ENCODE results near the gene PHF20. TPM values are rescaled to one million over a fixed set of nuclear protein-coding genes. Genes with fewer than 3 reads are reported as not detected.
"Not testable (repeated sequence)": the region's sequence is repeated elsewhere in the genome, so short reads cannot be mapped to it uniquely, and the experiment has no call there.

The PHF20 gene
- total and polyA plus RNA-seq, 4 donors: 17.5 to 51.5 (median 32.6) TPM

GRCh38 chr20:35849706-35850105 is 77.9 kb downstream of the PHF20 start:
- H3K36me3 ChIP-seq (ENCODE audit: control insufficient read depth in 4 of 4, insufficient read depth in 4 of 4, low read length in 4 of 4): peaks cover 3 to 18% (median 10%) of the 10 kb centered on the region in 4 donors
- no peak for ATAC-seq (ENCODE audit: insufficient read depth, low FRiP score)
- TF ChIP-seq CTCF (IDR thresholded peaks at IDR 0.05; ENCODE audit: control extremely low read depth, extremely low read depth): no peak

GRCh38 chr20:35851659-35852058 is 79.8 kb downstream of the PHF20 start:
- H3K27ac ChIP-seq (ENCODE audit: low read depth in 1 of 2, low read length in 1 of 2); DNase-seq; H3K27me3 ChIP-seq (ENCODE audit: control insufficient read depth in 3 of 3, insufficient read depth in 3 of 3, low read length in 2 of 3); H3K9ac ChIP-seq (ENCODE audit: insufficient read depth in 1 of 2, low read length in 2 of 2); H3K4me1 ChIP-seq (ENCODE audit: control insufficient read depth in 5 of 5, insufficient read depth in 5 of 5, low read length in 5 of 5); H3K4me3 ChIP-seq; H3K9me3 ChIP-seq (ENCODE audit: control insufficient read depth in 4 of 4, insufficient read depth in 3 of 4, low read length in 3 of 4); ATAC-seq (ENCODE audit: insufficient read depth, low FRiP score): not testable (repeated sequence)
- 50 to 85% methylated on average over 8 of the region's 8 CpGs for WGBS, 2 donors
- H3K36me3 ChIP-seq (ENCODE audit: control insufficient read depth in 4 of 4, insufficient read depth in 4 of 4, low read length in 4 of 4): peaks cover 3 to 10% (median 4%) of the 10 kb centered on the region in 4 donors

More at GRCh38 chr20:35849706-35850105, 77.9 kb downstream of the PHF20 start:
- 27 to 53% methylated on average over 4 of the region's 4 CpGs for WGBS, 2 donors
- Histone ChIP-seq H3K9ac (ENCODE audit: insufficient read depth in 1 of 2, low read length in 2 of 2) (no peak overlapping the region), H3K9me3 (ENCODE audit: control insufficient read depth in 4 of 4, insufficient read depth in 3 of 4, low read length in 3 of 4) (no peaks in the 10 kb centered on the region), H3K27me3 (ENCODE audit: control insufficient read depth in 3 of 3, insufficient read depth in 3 of 3, low read length in 2 of 3) (no peaks in the 10 kb centered on the region), H3K4me1 (ENCODE audit: control insufficient read depth in 5 of 5, insufficient read depth in 5 of 5, low read length in 5 of 5) (peaks cover 0 to 1% (median 0%) of the 10 kb centered on the region in 5 donors), H3K4me3 (no peak overlapping the region), H3K27ac (ENCODE audit: low read depth in 1 of 2, low read length in 1 of 2) (no peak overlapping the region)
- DNase-seq: no peak

GRCh38 chr20:35854713-35855348 is 83.0 kb downstream of the PHF20 start:
- no peak for ATAC-seq (ENCODE audit: insufficient read depth, low FRiP score)
- no peaks in the 10 kb centered on the region for H3K9me3 ChIP-seq (ENCODE audit: control insufficient read depth in 4 of 4, insufficient read depth in 3 of 4, low read length in 3 of 4)
- H3K9ac ChIP-seq (ENCODE audit: insufficient read depth in 1 of 2, low read length in 2 of 2): no peak overlapping the region
- H3K36me3 ChIP-seq (ENCODE audit: control insufficient read depth in 4 of 4, insufficient read depth in 4 of 4, low read length in 4 of 4): peaks cover 0 to 9% (median 5%) of the 10 kb centered on the region in 4 donors
- H3K4me3 ChIP-seq: no peak overlapping the region
- no peak overlapping the region for H3K27ac ChIP-seq (ENCODE audit: low read depth in 1 of 2, low read length in 1 of 2)
- WGBS, 2 donors: 78 to 85% methylated on average over 2 of the region's 2 CpGs
- no peak for TF ChIP-seq CTCF (IDR thresholded peaks at IDR 0.05; ENCODE audit: control extremely low read depth, extremely low read depth)
- H3K27me3 ChIP-seq (ENCODE audit: control insufficient read depth in 3 of 3, insufficient read depth in 3 of 3, low read length in 2 of 3): no peaks in the 10 kb centered on the region
- DNase-seq: peak in 2 of 3 donors; percentile 21 to 42
- peaks cover 0 to 5% (median 0%) of the 10 kb centered on the region in 5 donors for H3K4me1 ChIP-seq (ENCODE audit: control insufficient read depth in 5 of 5, insufficient read depth in 5 of 5, low read length in 5 of 5)

- H3K4me3 ChIP-seq; H3K9me3 ChIP-seq (ENCODE audit: control insufficient read depth in 4 of 4, insufficient read depth in 3 of 4, low read length in 3 of 4); H3K27me3 ChIP-seq (ENCODE audit: control insufficient read depth in 3 of 3, insufficient read depth in 3 of 3, low read length in 2 of 3); H3K4me1 ChIP-seq (ENCODE audit: control insufficient read depth in 5 of 5, insufficient read depth in 5 of 5, low read length in 5 of 5); ATAC-seq (ENCODE audit: insufficient read depth, low FRiP score); H3K27ac ChIP-seq (ENCODE audit: low read depth in 1 of 2, low read length in 1 of 2); H3K36me3 ChIP-seq (ENCODE audit: control insufficient read depth in 4 of 4, insufficient read depth in 4 of 4, low read length in 4 of 4); H3K9ac ChIP-seq (ENCODE audit: insufficient read depth in 1 of 2, low read length in 2 of 2); DNase-seq: not testable (repeated sequence)
- 91 to 95% methylated on average over 4 of the region's 4 CpGs for WGBS, 2 donors
Measured at GRCh38 chr20:35855641-35856040, 83.8 kb downstream of the PHF20 start.
